GM12878 (cell line): Measurements from ENCODE around the gene ZNF804A. TPM values are rescaled to one million over a fixed set of nuclear protein-coding genes. Genes with fewer than 3 reads are reported as not detected.

Source experiments
- ATAC-seq: fragments of 200-7000 bp; cut with Tn5 transposase; 3 replicates; pipeline ENCODE4 v1.9.1; 2020; ENCODE audit warnings: mild to moderate bottlenecking, moderate library complexity
- BruUV-seq: library from RNA; stranded (reverse); fragments of 400-500 nt; replicated peaks from 2 replicates; lab custom pipeline; 2021; lab: Mats Ljungman, UMichigan
- CTCF ChIA-PET: fragments of 300-600 bp; sonication (Branson Sonifier 250); formaldehyde crosslinking; extraction: SDS; loops from one replicate; lab custom pipeline; 2021; ENCODE audit warnings: inconsistent platforms; lab: Yijun Ruan, JAX
- POLR2A ChIA-PET: fragments of 350-600 bp; formaldehyde crosslinking; extraction: SDS; loops from one replicate; lab custom pipeline; 2021; ENCODE audit warnings: inconsistent platforms; lab: Charles Lee
- RAD21 ChIA-PET: fragments of 300-600 bp; sonication (Branson Sonifier 250); formaldehyde crosslinking; loops from one replicate; lab custom pipeline; 2023; ENCODE audit warnings: antibody characterized with exemption; ENCODE audit not compliant: unreplicated experiment; lab: Charles Lee
- SMC1A ChIA-PET: fragments of 300-600 bp; sonication (Branson Sonifier 250); formaldehyde crosslinking; loops from one replicate; lab custom pipeline; 2023; ENCODE audit not compliant: unreplicated experiment, uncharacterized antibody; lab: Charles Lee
- DNase-seq: peaks from one replicate; pipeline ENCODE4 v3.0.0-alpha.2; 2011; ENCODE audit warnings: low read depth, low spot score
- FAIRE-seq: peaks from 3 replicates; lab custom pipeline; 2011; peaks lifted over from hg19 to GRCh38; lab: Jason Lieb, UNC
- H2AFZ ChIP-seq: 2 replicates; pipeline ENCODE4 v1.6.0; 2011; ENCODE audit warnings: low read depth, low read length, control low read depth; ENCODE audit not compliant: control insufficient read depth
- H3K27ac ChIP-seq: 2 replicates; pipeline ENCODE4 v1.5.1; 2011; ENCODE audit warnings: control low read depth; ENCODE audit not compliant: control insufficient read depth, insufficient read depth
- H3K27me3 ChIP-seq, 2 experiments: replicated peaks in 1 of 2; 2 replicates each; pipeline versions ENCODE4 v1.6.0 to v1.6.1; 2011; ENCODE audit warnings: low read length in 1 of 2; ENCODE audit not compliant: control insufficient read depth in 2 of 2, insufficient read depth in 2 of 2
- H3K36me3 ChIP-seq, 2 experiments: 2 replicates each; pipeline ENCODE4 v1.5.1; 2011; ENCODE audit warnings: low read length in 1 of 2; ENCODE audit not compliant: control insufficient read depth in 2 of 2, insufficient read depth in 2 of 2
- H3K4me1 ChIP-seq: 2 replicates; pipeline ENCODE4 v1.6.1; 2011; ENCODE audit warnings: mild to moderate bottlenecking, low read length, moderate library complexity, mixed read lengths; ENCODE audit not compliant: control insufficient read depth, insufficient read depth
- H3K4me2 ChIP-seq: 2 replicates; pipeline ENCODE4 v1.6.0; 2011; ENCODE audit warnings: control low read depth; ENCODE audit not compliant: control insufficient read depth, insufficient read depth
- H3K4me3 ChIP-seq: fragments of 200-600 bp; sonication (generic); 2 replicates; pipeline ENCODE4 v1.5.1; 2016
- H3K79me2 ChIP-seq: 2 replicates; pipeline ENCODE4 v1.6.0; 2011; ENCODE audit warnings: low read length; ENCODE audit not compliant: control insufficient read depth, insufficient read depth
- H3K9ac ChIP-seq: 2 replicates; pipeline ENCODE4 v1.8.0; 2011; ENCODE audit warnings: low read length, control low read depth, mixed read lengths; ENCODE audit not compliant: control insufficient read depth, insufficient read depth
- H3K9me3 ChIP-seq: replicated peaks from 3 replicates; pipeline ENCODE4 v1.5.1; 2011; ENCODE audit warnings: mild to moderate bottlenecking, low read length; ENCODE audit not compliant: control insufficient read depth, insufficient read depth
- H4K20me1 ChIP-seq: 2 replicates; pipeline ENCODE4 v1.6.0; 2011; ENCODE audit not compliant: control insufficient read depth, insufficient read depth
- ETV6 ChIP-seq, 2 experiments: fragments of 450-650 bp in 1 of 2; IDR thresholded peaks in 1 of 2; conservative IDR thresholded peaks in 1 of 2; 2 replicates each; pipeline ENCODE4 v1.6.1; 2014; ENCODE audit warnings: antibody characterized with exemption in 1 of 2, borderline replicate concordance in 1 of 2, low read depth in 1 of 2, mild to moderate bottlenecking in 1 of 2, moderate library complexity in 1 of 2
- GATAD2B ChIP-seq: fragments of 450-650 bp; conservative IDR thresholded peaks from 2 replicates; pipeline ENCODE4 v1.6.1; 2017; ENCODE audit warnings: low read depth, mild to moderate bottlenecking, moderate library complexity
- MEF2B ChIP-seq: fragments of 450-650 bp; IDR thresholded peaks from 2 replicates; pipeline ENCODE4 v1.6.1; 2018; ENCODE audit warnings: mild to moderate bottlenecking, moderate library complexity; ENCODE audit not compliant: partially characterized antibody, poor library complexity, severe bottlenecking
- MTA2 ChIP-seq: fragments of 450-650 bp; IDR thresholded peaks from 2 replicates; pipeline ENCODE4 v1.6.1; 2016; ENCODE audit warnings: low read depth, mild to moderate bottlenecking, moderate library complexity
- NFXL1 ChIP-seq: fragments of 450-650 bp; IDR thresholded peaks from 2 replicates; pipeline ENCODE4 v1.6.1; 2017; ENCODE audit warnings: antibody characterized with exemption, mild to moderate bottlenecking, borderline replicate concordance
- TCF7 ChIP-seq: IDR thresholded peaks from 2 replicates; pipeline ENCODE4 v1.6.1; 2014; ENCODE audit warnings: antibody characterized with exemption, borderline replicate concordance
- WRNIP1 ChIP-seq: IDR thresholded peaks from 2 replicates; pipeline ENCODE4 v1.6.1; 2011; ENCODE audit warnings: low read depth, low read length, improper control_type of control experiment, borderline replicate concordance
- WGBS: methylation state at CpG from one replicate; pipeline ENCODE4 v1.1.6; 2016; ENCODE audit warnings: low lambda C conversion rate; ENCODE audit not compliant: insufficient replicate concordance, insufficient coverage; ENCODE audit errors: missing lambda C conversion rate; 5-methylcytosine and 5-hydroxymethylcytosine counted together
- in situ Hi-C: fragments of 300-500 bp; cut with MboI; formaldehyde crosslinking; loops from 9 replicates; pipeline ENCODE4 v1.14.3; 2018; ENCODE audit warnings: mixed read lengths
- intact Hi-C: fragments of 100-400 bp; cut with micrococcal nuclease; formaldehyde crosslinking; loops from one replicate; pipeline ENCODE4 v1.14.2; 2022; ENCODE audit not compliant: unreplicated experiment
- polyA plus RNA-seq, 11 experiments: library from polyadenylated mRNA; depleted of rRNA in 4 of 11; unstranded in 6 of 11; stranded (reverse) in 5 of 11; fragments of >200 nt; fragmentation: Nextera tagmentation in 4 of 11; fragmentation: Illumina TruSeq in 1 of 11; extraction: Ambion mirVana in 4 of 11; extraction: Trizol in 1 of 11; gene quantifications; 1 replicate in 1 of 11; 2 replicates in 10 of 11; pipeline versions ENCODE4 v1.2.1 to v1.2.3, GENCODE V29; 2011 to 2016; ENCODE audit warnings: inconsistent platforms in 2 of 11, missing spikeins in 2 of 11, low read depth in 1 of 11
- total RNA-seq, 4 experiments: library from RNA; depleted of rRNA in 3 of 4; stranded (reverse); fragments of >200 nt in 3 of 4; fragmentation: Illumina TruSeq in 1 of 4; extraction: Trizol in 1 of 4; gene quantifications; 2 replicates each; pipeline versions ENCODE4 v1.2.1 to v1.2.3, GENCODE V29; 2013 to 2021
- TF ChIP-seq, protein P1 (sequence below): fragments of 450-650 bp; IDR thresholded peaks from 2 replicates; pipeline ENCODE4 v1.6.1; 2017; ENCODE audit warnings: mild to moderate bottlenecking, moderate library complexity
- TF ChIP-seq, protein P2 (sequence below): fragments of 450-650 bp; conservative IDR thresholded peaks from 2 replicates; pipeline ENCODE4 v1.6.1; 2017; ENCODE audit warnings: mild to moderate bottlenecking, moderate library complexity
- TF ChIP-seq, protein P3 (sequence below): fragments of 450-650 bp; formaldehyde crosslinking; IDR thresholded peaks from 2 replicates; pipeline ENCODE4 v1.5.0; 2022; ENCODE audit warnings: mild to moderate bottlenecking, missing genetic modification characterization
- TF ChIP-seq, protein P4 (sequence below): fragments of 450-650 bp; IDR thresholded peaks from 2 replicates; pipeline ENCODE4 v1.6.1; 2017; ENCODE audit warnings: mild to moderate bottlenecking, low read depth, inconsistent platforms; ENCODE audit not compliant: poor library complexity, severe bottlenecking

ZNF804A gene
- total and polyA plus RNA-seq, 10 of the 15 experiments (the other 5 are each of a cell fraction or from before 2014, with no cell fraction given), result 0.19 to 2.3 (median 1.4) TPM

DNA sequence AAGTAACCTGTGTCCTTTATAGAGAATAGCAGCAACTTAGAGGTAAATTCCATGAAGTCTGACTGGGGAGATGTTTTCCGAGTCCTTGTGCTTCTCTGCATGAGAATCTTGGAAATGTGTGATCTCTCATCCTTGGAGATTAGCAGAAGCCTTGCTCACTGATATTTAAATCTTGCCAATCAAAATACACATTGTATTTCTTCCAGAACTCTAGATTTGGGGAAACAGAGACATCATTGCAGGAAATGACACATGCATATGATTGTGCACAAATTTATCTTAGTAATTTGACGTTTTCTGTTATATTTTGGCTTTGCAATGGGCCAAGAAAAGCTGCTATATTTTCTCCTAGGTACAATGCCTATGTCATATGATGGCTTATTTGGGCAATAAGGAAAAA, 182.6 kb downstream of the ZNF804A start:
- in situ Hi-C loops (no loop called here), intact Hi-C loops (no loop called here)
- no peak for FAIRE-seq
- H3K27ac ChIP-seq, result no peak overlapping the region
- no peaks in the 10 kb centered on the region for H3K9me3 ChIP-seq
- no peak for ATAC-seq
- H3K4me3 ChIP-seq, result no peak overlapping the region
- no peaks in the 10 kb centered on the region for H4K20me1 ChIP-seq
- 28% methylated on average over 2 of the region's 2 CpGs for WGBS
- no peak for DNase-seq
- no TSS peak for BruUV-seq
- H2AFZ ChIP-seq, result no peak overlapping the region
- ChIA-PET SMC1A (no interaction called here), CTCF (no interaction called here), RAD21 (no interaction called here), POLR2A (no interaction called here)
- H3K27me3 ChIP-seq, result no peaks in the 10 kb centered on the region
- H3K79me2 ChIP-seq, result no peaks in the 10 kb centered on the region
- no peak overlapping the region for H3K4me2 ChIP-seq
- H3K36me3 ChIP-seq, result no peaks in the 10 kb centered on the region
- no peaks in the 10 kb centered on the region for H3K4me1 ChIP-seq
- H3K9ac ChIP-seq, result no peak overlapping the region
- TF ChIP-seq, protein P1, sequence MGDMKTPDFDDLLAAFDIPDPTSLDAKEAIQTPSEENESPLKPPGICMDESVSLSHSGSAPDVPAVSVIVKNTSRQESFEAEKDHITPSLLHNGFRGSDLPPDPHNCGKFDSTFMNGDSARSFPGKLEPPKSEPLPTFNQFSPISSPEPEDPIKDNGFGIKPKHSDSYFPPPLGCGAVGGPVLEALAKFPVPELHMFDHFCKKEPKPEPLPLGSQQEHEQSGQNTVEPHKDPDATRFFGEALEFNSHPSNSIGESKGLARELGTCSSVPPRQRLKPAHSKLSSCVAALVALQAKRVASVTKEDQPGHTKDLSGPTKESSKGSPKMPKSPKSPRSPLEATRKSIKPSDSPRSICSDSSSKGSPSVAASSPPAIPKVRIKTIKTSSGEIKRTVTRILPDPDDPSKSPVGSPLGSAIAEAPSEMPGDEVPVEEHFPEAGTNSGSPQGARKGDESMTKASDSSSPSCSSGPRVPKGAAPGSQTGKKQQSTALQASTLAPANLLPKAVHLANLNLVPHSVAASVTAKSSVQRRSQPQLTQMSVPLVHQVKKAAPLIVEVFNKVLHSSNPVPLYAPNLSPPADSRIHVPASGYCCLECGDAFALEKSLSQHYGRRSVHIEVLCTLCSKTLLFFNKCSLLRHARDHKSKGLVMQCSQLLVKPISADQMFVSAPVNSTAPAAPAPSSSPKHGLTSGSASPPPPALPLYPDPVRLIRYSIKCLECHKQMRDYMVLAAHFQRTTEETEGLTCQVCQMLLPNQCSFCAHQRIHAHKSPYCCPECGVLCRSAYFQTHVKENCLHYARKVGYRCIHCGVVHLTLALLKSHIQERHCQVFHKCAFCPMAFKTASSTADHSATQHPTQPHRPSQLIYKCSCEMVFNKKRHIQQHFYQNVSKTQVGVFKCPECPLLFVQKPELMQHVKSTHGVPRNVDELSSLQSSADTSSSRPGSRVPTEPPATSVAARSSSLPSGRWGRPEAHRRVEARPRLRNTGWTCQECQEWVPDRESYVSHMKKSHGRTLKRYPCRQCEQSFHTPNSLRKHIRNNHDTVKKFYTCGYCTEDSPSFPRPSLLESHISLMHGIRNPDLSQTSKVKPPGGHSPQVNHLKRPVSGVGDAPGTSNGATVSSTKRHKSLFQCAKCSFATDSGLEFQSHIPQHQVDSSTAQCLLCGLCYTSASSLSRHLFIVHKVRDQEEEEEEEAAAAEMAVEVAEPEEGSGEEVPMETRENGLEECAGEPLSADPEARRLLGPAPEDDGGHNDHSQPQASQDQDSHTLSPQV, result no peak
- TF ChIP-seq, protein P2, sequence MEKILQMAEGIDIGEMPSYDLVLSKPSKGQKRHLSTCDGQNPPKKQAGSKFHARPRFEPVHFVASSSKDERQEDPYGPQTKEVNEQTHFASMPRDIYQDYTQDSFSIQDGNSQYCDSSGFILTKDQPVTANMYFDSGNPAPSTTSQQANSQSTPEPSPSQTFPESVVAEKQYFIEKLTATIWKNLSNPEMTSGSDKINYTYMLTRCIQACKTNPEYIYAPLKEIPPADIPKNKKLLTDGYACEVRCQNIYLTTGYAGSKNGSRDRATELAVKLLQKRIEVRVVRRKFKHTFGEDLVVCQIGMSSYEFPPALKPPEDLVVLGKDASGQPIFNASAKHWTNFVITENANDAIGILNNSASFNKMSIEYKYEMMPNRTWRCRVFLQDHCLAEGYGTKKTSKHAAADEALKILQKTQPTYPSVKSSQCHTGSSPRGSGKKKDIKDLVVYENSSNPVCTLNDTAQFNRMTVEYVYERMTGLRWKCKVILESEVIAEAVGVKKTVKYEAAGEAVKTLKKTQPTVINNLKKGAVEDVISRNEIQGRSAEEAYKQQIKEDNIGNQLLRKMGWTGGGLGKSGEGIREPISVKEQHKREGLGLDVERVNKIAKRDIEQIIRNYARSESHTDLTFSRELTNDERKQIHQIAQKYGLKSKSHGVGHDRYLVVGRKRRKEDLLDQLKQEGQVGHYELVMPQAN, result no peak
- TF ChIP-seq MTA2 (no peak), NFXL1 (no peak), ETV6 (conservative IDR thresholded peaks at IDR 0.05 in 1 of 2, IDR thresholded peaks at IDR 0.05 in 1 of 2; ENCODE audit: borderline replicate concordance in 1 of 2, low read depth in 1 of 2) (no peak), MEF2B (no peak), GATAD2B (no peak), WRNIP1 (no peak), TCF7 (no peak)
- TF ChIP-seq, protein P3, sequence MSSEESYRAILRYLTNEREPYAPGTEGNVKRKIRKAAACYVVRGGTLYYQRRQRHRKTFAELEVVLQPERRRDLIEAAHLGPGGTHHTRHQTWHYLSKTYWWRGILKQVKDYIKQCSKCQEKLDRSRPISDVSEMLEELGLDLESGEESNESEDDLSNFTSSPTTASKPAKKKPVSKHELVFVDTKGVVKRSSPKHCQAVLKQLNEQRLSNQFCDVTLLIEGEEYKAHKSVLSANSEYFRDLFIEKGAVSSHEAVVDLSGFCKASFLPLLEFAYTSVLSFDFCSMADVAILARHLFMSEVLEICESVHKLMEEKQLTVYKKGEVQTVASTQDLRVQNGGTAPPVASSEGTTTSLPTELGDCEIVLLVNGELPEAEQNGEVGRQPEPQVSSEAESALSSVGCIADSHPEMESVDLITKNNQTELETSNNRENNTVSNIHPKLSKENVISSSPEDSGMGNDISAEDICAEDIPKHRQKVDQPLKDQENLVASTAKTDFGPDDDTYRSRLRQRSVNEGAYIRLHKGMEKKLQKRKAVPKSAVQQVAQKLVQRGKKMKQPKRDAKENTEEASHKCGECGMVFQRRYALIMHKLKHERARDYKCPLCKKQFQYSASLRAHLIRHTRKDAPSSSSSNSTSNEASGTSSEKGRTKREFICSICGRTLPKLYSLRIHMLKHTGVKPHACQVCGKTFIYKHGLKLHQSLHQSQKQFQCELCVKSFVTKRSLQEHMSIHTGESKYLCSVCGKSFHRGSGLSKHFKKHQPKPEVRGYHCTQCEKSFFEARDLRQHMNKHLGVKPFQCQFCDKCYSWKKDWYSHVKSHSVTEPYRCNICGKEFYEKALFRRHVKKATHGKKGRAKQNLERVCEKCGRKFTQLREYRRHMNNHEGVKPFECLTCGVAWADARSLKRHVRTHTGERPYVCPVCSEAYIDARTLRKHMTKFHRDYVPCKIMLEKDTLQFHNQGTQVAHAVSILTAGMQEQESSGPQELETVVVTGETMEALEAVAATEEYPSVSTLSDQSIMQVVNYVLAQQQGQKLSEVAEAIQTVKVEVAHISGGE (CRISPR knock-in tag), result no peak
- TF ChIP-seq, protein P4, sequence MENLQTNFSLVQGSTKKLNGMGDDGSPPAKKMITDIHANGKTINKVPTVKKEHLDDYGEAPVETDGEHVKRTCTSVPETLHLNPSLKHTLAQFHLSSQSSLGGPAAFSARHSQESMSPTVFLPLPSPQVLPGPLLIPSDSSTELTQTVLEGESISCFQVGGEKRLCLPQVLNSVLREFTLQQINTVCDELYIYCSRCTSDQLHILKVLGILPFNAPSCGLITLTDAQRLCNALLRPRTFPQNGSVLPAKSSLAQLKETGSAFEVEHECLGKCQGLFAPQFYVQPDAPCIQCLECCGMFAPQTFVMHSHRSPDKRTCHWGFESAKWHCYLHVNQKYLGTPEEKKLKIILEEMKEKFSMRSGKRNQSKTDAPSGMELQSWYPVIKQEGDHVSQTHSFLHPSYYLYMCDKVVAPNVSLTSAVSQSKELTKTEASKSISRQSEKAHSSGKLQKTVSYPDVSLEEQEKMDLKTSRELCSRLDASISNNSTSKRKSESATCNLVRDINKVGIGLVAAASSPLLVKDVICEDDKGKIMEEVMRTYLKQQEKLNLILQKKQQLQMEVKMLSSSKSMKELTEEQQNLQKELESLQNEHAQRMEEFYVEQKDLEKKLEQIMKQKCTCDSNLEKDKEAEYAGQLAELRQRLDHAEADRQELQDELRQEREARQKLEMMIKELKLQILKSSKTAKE, result no peak
